CD4-positive, alpha-beta T cell treated with Interleukin-17A for 1 hour (primary cell): ENCODE data around the gene RPS13.
"Not testable (repeated sequence)": the region's sequence is repeated elsewhere in the genome, so short reads cannot be mapped to it uniquely, and the experiment has no call there.

Source experiments
- DNase-seq: peaks from one replicate; pipeline ENCODE4 v3.0.0-alpha.2; 2020

Gene RPS13

DNA sequence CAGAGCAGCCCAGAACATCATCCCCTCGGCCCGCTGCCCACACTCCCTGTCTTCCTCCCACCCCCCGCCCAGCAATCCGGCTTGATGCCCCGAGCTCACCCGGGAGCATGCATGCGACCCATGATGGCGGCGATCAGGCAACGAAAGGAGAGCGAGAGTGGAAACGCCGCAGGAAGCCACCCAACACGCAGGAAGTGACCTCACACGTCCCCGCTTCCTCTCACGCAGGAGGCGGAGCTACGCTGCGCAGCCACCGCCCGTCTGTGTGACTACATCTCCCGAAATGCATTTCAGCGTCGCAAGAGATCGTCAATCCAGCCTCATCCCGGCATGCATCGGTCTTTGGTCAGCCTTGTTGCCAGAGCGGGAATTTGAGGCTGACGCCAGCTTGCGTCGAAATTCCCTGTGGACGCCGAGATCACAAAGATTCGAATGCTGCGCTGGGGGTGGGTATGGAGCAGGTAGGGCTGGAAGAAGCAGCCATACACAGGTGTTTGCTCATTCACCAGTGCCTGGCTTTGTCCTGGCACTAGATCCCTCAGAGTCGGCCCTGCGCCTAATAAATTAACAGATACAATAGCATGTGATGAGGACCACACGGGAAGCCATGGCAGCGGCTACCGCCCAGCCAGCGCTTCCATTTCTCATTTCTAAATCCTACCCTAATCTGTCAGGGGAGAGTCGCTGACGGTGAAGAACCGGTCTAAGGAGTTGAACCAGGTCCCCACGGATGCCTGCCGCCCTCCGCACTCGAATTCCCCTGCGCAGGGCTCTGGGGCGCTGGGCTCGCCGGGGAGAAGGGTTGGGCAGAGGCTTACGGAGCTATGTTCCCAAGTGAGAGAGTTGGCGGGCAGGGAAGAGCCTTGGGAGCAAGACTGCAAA is at the start of gene RPS13:
Gene RPS13, minus strand, starts transcription at position 148 of the 882 bp plus-strand sequence. Its CDS starts 26 bp downstream, at position 122.
- peak; percentile 96 for DNase-seq

DNA sequence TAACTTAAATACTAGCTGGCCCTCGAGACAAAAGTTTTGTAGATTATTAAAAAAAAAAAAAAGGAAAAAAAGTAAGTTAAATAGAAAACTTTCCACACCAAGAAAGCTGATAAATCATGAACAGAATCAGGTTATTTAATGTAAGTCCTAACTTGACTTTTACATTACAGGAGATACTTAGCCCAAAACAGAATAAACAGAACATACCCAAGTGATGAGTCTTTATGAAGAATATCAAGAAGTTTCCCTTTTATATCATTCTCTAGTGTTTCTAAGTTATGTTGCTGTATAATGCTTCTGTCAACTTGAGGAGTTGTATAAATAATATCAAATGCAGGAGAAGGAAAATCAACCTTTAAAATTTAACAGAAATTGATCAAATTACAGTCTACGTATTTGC is 44.5 kb upstream of the RPS13 start:
- DNase-seq: no peak

DNA sequence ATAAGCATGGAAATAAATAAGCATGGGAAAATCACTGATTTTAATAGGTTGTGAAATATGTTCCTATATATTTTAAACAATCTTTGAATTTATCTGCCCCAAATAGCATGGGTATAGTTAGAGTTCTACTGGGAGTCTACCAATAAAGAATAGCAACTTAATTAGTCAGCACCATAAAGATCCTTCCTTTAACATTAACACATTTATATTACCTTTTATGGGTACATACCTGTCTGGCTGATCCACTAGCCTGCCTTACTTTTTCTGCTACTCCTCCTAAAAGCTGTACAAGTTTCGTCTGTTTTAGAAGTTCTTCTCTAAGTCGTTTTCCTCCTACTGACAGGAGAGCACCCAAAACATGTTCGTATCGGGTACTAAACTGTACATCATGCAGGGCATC is 39.8 kb upstream of the RPS13 start:
- DNase-seq: no peak

DNA sequence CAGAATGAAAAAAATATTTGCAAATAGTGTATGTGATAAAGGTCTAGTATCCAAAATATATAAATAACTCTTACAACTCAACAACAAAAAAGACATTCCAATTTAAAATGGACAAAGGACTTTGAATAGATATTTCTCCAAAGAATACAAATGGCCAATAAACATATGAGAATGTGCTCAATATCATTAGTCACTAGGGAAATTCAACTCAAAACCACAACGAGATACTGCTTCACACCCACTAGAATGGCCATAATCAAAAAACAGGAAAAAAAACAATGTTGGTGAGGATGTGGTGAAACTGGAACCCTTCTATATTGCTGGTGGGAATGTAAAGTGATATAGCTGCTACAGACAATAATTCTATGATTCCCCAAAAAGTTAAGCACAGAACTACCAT is 38.6 kb upstream of the RPS13 start:
- DNase-seq: no peak

DNA sequence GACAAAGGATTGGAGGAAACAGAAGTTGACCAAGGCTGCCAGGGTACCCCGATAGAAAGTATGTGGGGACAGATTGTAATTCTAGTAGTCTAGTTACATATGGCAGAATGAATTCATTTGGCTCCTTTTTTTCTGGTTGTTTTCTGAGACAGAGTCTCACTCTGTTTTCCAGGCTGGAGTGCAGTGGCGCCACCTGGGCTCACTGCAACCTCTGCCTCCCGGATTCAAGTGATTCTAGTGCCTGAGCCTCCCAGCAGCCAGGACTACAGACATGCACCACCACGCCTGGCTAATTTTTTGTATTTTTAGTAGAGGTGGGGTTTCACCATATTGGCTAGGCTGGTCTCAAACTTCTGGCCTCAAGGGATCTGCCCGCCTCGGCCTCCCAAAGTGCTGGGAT is 30.3 kb upstream of the RPS13 start:
- DNase-seq: not testable (repeated sequence)

DNA sequence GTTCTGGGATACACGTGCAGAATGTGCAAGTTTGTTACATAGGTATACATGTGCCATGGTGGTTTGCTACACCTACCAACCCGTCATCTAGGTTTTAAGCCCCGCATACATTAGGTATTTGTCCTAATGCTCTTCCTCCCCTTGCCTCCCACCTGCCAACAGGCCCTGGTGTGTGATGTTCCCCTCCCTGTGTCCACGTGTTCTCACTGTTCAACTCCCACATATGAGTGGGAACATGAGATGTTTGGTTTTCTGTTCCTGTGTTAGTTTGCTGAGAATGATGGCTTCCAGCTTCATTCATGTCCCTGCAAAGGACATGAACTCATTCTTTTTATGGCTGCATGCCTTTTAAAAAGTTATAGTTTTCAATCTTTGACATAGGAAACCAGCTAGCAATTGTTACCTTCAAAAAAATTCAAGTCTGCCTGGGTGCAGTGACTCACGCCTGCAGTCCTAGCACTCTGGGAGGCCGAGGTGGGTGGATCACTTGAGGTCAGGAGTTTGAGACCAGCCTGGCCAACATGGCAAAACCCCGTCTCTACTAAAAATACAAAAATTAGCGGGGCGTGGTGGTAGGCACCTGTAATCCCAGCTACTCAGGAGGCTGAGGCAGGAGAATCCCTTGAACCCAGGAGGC is 28.1 kb upstream of the RPS13 start:
- not testable (repeated sequence) for DNase-seq

DNA sequence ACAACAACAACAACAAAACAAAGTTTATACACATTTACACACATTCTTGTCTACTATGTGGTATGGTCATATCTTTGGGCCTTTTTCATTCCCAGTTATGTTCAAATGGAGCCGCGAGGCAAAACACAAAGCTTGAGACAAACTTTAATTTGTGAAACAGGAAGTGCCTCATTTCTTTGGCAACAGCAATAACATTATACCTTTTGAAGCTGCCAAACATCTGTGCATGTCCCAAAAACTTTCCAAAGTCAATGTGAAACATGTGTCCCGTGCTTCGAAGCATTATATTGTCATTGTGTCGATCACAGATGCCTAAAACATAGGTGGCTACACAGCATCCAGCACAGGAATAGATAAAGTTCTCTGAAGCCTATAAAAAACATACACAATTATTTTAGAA is 25.0 kb upstream of the RPS13 start:
- DNase-seq: no peak

DNA sequence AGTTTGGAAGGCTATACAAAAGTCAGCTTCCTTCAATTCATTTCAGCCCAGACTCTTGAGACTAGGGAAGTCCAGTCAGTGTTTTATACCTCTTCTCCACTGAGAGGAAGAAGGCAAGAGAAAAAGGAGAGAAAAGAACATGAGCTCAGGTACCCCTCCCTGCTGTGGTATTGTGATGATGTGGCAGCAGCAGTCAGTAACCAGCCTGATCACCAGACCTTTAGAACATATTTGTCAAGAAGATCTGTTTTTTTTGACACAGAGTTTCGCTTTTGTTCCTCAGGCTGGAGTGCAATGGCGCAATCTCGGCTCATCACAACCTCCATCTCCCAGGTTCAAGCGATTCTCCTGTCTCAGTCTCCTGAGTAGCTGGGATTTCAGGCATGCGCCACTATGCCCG is 21.2 kb upstream of the RPS13 start:
- no peak for DNase-seq

DNA sequence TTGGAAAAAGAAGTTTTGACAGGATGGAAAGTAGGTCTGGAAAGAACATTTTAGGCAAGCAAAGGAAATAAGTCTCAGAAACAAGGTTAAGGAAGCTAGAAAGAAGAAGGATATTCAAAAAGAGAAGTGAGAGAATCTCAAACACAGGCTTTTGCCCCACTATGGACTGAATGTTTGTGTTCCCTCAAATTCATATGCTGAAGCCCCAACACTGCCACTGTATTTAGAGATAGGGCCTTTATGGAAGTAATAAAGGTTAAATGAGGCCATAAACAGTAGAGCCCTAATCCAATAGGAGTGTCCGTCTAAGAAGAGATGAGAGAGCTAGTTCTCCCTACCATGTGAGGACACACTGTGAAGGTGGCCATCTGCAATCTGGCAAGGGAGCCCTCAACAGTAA is 20.6 kb upstream of the RPS13 start:
- DNase-seq: no peak

DNA sequence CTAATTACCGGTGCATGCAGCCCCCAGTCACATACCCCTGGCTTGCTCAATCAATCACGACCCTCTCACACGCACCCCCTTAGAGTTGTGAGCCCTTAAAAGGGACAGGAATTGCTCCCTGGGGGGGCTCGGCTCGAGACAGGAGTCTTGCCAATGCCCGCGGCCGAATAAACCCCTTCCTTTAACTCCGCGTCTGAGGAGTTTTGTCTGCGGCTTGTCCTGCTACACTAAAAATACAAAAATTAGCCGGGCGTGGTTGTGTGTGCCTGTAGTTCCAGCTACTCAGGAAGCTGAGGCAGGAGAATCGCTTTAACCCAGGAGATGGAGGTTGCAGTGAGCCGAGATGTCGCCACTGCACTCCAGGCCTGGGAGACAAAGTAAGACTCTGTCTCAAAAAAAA is 8.5 kb upstream of the RPS13 start:
- DNase-seq: not testable (repeated sequence)

DNA sequence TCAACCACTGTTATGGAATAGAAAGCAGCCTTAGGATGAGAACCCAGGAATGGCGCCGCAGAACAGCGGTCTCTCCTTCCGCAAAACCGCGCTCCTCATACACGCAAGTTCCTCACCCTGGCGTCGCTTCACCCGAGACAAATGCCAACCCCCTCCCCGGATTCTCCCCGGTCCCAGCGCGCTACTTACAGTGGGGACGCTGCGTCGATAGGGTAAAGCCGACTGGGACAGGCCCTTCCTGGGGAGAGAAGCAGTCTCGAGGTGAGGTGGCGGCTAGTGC is 287 bp downstream of the RPS13 start:
- DNase-seq: no peak

DNA sequence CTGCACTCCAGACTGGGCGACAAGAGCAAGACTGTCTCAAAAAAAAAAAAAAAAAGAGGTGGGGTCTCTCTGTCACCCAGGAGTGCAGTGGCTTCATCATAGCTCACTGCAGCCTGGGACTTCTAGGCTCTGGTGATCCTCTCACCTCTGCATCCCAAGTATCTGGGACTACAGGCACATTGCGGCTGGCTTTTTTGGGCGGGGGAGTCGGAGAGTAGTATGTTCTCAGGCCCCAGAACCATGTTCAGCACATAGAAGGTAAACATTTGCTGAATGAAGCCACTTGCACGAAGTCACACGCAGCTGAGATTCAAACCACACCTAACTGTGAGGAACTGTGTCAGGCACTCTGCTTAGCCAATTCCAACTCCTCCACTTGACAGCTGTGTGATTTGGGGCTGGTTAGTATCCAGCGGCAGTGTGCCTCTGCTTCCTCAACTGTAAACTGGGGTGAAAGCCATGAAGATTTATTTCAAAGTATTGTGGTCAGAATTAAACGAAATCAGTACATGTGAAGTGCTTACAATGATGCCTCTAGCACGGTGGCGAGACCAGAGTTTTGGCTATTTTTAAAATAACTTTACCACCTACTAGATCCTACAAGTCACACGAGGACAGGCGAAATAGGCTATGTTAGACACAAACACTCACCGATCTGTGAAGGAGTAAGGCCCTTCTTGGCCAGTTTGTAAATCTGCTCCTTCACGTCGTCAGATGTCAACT is 789 bp downstream of the RPS13 start:
- DNase-seq: no peak

DNA sequence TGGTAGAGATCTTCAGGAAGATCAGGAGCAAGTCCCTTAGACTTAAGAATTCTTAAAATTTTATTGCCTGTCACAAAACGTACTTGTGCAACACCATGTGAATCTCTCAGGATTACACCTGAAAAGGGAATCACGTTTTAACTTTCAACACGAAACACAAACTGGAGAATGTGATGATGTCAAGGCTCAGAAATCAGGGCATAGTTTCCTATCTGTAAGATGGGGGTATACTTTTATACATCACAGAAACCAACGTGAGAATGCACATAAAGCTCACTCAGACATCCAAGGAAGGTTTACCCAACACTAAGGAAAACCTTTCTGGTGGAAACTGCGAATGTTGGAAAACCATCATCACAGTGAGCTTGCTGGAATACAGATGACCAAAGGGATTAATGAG is 2.0 kb downstream of the RPS13 start:
- no peak for DNase-seq

DNA sequence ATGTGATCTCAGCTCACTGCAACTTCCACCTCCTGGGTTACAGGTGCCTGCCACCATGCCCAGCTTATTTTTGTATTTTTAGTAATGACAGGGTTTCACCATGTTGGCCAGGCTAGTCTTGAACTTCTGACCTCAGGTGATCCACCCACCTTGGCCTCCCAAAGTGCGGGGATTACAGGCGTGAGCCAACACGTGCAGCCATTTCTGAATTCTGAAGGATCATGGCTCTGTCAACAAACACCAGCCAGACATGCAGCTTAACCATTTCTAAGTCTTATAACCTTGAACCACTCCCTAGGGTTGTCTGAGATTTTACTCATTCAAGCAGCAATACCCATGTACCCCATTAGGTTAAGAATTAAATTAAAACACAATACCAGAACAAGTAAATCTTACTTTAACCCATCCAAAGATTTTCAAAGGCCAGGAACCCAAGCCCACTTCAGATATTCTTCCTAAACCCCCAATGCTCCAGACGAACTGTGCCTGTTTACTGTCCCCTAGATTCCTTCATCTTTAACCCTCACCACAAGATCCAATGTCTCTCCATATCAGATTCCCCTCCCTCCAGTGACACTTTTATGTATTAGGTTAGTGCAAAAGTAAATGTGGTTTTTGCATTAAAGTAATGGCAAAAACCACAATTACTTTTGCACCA is 4.0 kb downstream of the RPS13 start:
- no peak for DNase-seq

DNA sequence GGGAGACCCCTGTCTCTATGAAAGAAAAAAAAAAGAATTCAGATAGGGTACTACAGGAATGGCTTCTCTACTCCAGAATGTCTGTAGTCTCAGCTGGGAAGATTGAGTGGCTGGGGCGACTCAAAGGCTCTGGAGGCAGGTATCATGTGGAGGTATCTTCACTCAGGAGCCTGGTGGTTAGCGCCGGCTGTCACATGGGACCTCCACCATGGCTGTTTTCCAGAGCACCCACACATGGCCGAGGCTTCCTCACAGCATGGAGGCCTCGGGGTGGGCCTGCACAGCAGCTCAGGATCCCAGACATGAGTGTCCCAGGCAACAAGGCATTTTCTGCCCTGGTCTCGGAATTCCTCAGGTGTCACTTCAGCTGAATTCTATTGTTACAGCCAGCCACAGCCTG is 10.1 kb downstream of the RPS13 start:
- DNase-seq: no peak

DNA sequence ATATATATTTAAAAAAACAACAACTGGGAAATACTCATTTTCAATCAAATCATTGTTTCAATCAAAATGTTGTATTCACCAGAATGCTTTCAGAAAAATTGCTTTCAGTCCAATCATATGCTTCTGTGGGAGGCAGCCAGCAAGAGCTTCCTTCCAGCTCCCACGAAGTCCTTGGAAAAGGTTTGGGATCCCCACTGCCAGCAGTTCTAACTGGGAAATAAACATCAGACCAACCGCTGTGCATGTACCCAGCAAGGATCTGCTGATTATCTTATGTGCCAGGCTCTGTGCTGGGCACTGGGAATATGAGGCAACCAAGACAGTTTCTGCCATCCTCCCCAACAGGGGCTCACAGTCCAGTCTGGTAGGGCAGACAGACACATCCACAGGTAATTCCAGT is 10.8 kb downstream of the RPS13 start:
- no peak for DNase-seq

DNA sequence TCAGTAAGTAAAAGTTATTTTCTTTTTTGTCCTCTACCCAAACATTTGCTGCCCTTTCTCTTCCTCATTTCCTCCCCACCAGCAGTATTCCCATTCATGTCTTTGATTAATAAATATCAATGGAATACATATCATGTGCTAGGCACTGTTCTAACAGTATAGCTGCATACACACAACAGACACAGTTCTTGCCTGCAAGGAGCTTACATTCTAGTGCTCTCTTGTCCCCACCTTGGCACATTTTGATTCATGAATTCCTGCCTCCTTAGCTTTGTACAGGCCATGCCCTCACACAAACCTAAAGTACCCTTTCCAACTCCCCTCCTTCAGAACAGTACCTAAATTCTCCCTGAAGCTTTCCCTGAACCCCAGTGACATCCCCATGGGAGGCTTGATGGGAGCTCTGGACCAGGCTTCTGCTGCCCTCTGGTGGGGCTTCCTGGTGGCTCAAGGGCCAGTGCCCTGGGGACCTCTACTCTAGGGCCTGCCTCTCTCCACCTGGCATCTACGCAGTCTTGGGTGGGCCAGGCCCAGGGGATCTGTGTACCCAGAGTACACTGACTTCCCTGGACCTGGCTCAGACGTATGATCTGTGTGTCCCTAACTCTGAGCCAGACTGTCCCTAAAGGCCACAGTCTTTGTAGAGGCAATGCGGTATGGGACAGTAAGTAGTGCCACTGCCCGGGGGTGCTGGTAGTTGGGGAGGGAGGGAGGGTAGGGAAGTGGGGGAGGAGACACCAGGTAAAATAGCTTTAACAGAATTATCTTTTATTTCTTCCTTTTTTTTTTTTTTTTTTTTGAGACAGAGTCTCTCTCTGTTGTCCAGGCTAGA is 14.1 kb downstream of the RPS13 start:
- DNase-seq: peak; percentile 46

DNA sequence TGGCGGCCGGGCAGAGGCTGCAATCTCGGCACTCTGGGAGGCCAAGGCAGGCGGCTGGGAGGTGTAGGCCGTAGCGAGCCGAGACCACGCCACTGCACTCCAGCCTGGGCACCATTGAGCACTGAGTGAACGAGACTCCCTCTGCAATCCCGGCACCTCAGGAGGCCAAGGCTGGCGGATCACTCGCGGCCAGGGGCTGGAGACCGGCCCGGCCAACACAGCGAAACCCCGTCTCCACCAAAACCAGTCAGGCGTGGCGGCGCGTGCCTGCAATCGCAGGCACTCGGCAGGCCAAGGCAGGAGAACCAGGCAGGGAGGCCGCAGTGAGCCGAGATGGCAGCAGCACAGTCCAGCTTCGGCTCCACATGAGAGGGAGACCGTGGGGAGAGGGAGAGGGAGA is 26.3 kb downstream of the RPS13 start:
- DNase-seq: not testable (repeated sequence)

DNA sequence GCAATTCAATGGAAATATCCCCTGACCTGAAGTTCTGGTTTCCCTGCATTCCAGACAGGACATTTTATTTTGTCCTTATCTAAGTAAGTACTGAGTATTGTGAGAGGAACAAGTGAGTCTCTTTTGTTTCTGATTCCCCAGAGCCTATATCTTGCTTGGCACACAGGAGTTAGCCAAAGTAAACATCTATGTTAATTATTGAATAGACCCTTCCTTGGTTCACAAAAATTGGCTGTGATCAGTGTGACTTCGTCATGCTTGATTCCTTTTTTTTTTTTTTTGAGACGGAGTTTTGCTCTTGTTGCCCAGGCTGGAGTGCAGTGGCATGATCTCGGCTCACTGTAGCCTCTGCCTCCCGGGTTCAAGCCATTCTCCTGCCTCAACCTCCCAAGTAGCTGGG is 29.0 kb downstream of the RPS13 start:
- DNase-seq: not testable (repeated sequence)

DNA sequence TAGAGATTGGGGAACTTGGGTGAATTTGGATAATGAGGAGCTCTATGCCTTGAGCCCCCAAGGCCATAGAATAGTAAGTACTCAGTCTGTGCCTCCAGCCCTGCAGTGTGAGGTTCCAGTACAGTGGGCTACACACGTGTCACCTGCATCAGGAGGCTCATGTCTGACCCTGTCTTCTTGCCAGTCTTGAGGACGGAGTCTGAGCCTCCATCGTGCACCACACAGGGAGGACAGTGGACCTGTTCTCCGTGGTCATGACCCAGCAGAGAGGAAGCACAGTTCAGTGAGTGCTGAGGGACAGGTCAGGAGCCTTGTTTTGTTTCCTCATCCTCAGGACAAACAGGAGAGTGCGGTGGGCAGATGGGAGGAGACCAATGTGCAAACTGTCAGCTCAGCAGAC is 30.8 kb downstream of the RPS13 start:
- no peak for DNase-seq

DNA sequence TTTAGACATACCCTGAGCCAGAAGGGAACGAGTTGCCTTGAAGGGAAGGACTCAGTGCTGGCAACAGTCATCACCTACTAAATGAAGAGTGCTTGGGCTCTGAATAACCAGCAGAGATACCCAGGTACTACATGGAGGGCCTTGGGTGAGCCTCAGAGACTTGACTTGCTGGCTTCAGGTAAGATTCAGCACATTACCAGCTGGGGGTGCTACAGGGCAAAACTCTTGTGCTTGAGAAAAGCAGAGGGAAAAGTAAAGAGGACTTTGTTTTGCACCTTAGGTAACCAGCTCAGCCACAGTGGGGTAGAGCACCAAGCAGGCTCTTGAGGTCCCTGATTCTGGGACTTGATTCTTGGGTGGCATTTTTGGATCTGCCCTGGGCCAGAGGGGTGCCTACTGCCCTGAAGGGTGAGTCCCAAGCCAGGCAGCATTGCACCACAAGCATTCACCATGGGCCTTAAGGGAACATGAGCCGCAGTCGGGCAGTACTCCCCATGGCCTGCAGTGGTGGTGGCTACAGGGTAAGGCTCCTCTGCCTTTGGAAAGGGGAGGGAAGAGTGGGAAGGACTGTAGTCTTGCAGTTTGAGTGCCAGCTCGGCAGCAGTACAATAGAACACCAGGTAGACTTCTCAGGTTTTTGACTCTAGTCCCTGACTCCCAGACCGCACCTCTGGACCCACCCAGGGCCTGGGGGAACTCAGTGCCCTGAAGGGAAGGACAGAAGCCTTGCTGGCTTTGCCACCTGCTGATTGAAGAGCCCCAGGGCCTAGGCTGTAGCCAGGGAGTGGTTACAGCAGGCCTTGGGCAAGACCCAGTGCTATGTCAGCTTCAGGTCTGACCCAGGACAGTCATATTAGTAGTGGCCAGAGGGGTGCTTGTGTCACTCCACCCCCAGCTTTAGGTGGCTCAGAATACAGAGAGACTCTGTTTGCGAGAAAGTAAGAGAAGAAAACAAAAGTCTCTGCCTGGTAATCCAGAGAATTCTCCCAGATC is 40.5 kb downstream of the RPS13 start:
- no peak for DNase-seq
